ENCODE measurements around the gene NFYC. TPM values are rescaled to one million over a fixed set of nuclear protein-coding genes. Genes with fewer than 3 reads are reported as not detected.

NFYC gene
- 21.3 and 28.1 TPM in 2 replicates for polyA plus RNA-seq

GRCh38 chr1:40691538-40692428 is at the start of gene NFYC:
Gene NFYC (plus strand): TSS chr1:40691704. CDS start chr1:40738844, 47,140 bp downstream.

GRCh38 chr1:40665335-40666171 is 26.0 kb upstream of the NFYC start, which contains the start of gene RIMS3:
Gene RIMS3 (minus strand): TSS chr1:40665682. CDS start chr1:40641925, 23,757 bp downstream.

GRCh38 chr1:40783001-40783905 is 91.7 kb downstream of the NFYC start, which contains the start of gene KCNQ4:
Gene KCNQ4 (plus strand): TSS chr1:40783787. CDS start chr1:40784094, 307 bp downstream.

Other genes with a start within 250 kb of the NFYC start
- 0.78 and 1.2 TPM in 2 replicates for gene ZFP69B, start 241.2 kb upstream of the NFYC start, polyA plus RNA-seq
- gene ZFP69, start 214.4 kb upstream of the NFYC start, polyA plus RNA-seq = 1.8 and 1.9 TPM in 2 replicates
- gene EXO5, start 182.9 kb upstream of the NFYC start, polyA plus RNA-seq = 4.6 TPM in 1 of 2 replicates, not detected in the other
- gene ZNF684, start 160.1 kb upstream of the NFYC start, polyA plus RNA-seq = 13.3 and 16.6 TPM in 2 replicates
- 0.28 and 5.0 TPM in 2 replicates for gene RIMS3, start 26.0 kb upstream of the NFYC start, polyA plus RNA-seq
- not detected in 2 replicates for gene KCNQ4, start 92.1 kb downstream of the NFYC start, polyA plus RNA-seq
- gene CITED4, start 170.7 kb downstream of the NFYC start, polyA plus RNA-seq = 0.74 and 3.0 TPM in 2 replicates